Mesothelial cell of epicardium (in vitro differentiated cells): ENCODE data around the gene KDM6A. TPM values are rescaled to one million over a fixed set of nuclear protein-coding genes. Genes with fewer than 3 reads are reported as not detected.
"Not testable (repeated sequence)": the region's sequence is repeated elsewhere in the genome, so short reads cannot be mapped to it uniquely, and the experiment has no call there.

ENCODE experiments used
- DNase-seq, 2 experiments: peaks; one replicate each; pipeline ENCODE4 v3.0.0; 2021; ENCODE audit warnings: low spot score in 2 of 2; ENCODE audit not compliant: unreplicated experiment in 2 of 2
- H3K27ac Mint-ChIP-seq: 2 replicates; pipeline ENCODE4 v1.8.0; 2021; ENCODE audit warnings: mixed read lengths
- H3K27me3 Mint-ChIP-seq: 2 replicates; pipeline ENCODE4 v1.8.0; 2021; ENCODE audit warnings: low read depth, mixed read lengths
- H3K36me3 Mint-ChIP-seq: 2 replicates; pipeline ENCODE4 v1.8.0; 2021; ENCODE audit warnings: mixed read lengths
- H3K4me1 Mint-ChIP-seq: 2 replicates; pipeline ENCODE4 v1.8.0; 2021; ENCODE audit warnings: mixed read lengths
- H3K4me3 Mint-ChIP-seq: 2 replicates; pipeline ENCODE4 v1.8.0; 2021; ENCODE audit warnings: mild to moderate bottlenecking, moderate library complexity, mixed read lengths
- H3K9me3 Mint-ChIP-seq: 2 replicates; pipeline ENCODE4 v1.8.0; 2021; ENCODE audit warnings: mixed read lengths
- CTCF ChIP-seq: fragments of 200-600 bp; sonication (generic); IDR thresholded peaks from one replicate; pipeline ENCODE4 v1.5.0; 2021; ENCODE audit warnings: antibody characterized with exemption; ENCODE audit not compliant: unreplicated experiment
- total RNA-seq: library from RNA; stranded (reverse); gene quantifications from 3 replicates; pipeline ENCODE4 v1.2.1, GENCODE V29; 2021

KDM6A gene
- total RNA-seq, 1 donor from 2014 or later = 69.7 TPM

DNA sequence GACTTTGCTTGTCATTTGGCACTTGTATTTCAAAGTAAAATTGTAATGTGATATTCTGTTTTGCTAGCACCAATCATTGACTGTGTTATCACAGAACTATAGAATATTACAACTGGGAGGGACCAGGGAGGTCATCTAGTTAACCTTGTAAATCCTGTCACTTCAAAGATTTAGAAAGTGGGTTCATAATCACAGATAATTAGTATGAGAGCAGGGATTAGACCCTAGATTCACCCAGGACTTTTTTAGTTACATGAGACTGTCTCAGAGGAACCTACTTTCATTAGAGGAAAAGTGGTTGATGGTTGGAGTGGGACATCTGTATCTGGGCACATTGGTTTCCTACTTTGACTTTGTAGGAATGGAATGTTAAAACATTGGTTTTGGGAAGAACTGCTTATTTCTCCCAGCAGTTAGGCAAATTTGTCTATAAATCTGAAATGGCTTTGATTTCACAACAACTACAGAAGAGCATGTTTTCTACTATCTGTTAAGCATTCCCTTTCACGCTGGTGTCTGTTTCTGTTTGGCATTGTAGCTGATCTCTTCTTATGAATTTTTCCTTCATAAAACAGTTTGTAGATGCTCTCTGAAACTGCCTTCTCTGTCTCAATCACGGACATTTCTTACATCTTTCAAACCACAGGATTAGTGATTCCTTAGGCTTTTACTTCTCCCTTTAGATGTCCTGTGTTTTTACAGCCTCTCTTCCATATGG is 183.6 kb downstream of the KDM6A start:
- TF ChIP-seq CTCF = no peak
- no peak for DNase-seq
- Mint-ChIP-seq H3K9me3 (peaks cover 5% of the 10 kb centered on the region), H3K27me3 (no peaks in the 10 kb centered on the region), H3K4me3 (no peak overlapping the region), H3K4me1 (peaks cover 2% of the 10 kb centered on the region), H3K36me3 (peaks cover 9% of the 10 kb centered on the region), H3K27ac (peak overlapping the region; percentile 36)

GRCh38 chrX:45059906-45060305 is 186.9 kb downstream of the KDM6A start:
- DNase-seq, H3K27ac Mint-ChIP-seq, H3K9me3 Mint-ChIP-seq, H3K27me3 Mint-ChIP-seq, H3K4me3 Mint-ChIP-seq, H3K4me1 Mint-ChIP-seq: not testable (repeated sequence)
- peaks cover 12% of the 10 kb centered on the region for H3K36me3 Mint-ChIP-seq

GRCh38 chrX:45063319-45064095 is 190.5 kb downstream of the KDM6A start:
- H3K27me3 Mint-ChIP-seq = no peaks in the 10 kb centered on the region
- H3K36me3 Mint-ChIP-seq = peaks cover 12% of the 10 kb centered on the region
- H3K9me3 Mint-ChIP-seq = peaks cover 8% of the 10 kb centered on the region
- peaks cover 9% of the 10 kb centered on the region for H3K4me1 Mint-ChIP-seq
- no peak for TF ChIP-seq CTCF
- H3K4me3 Mint-ChIP-seq = no peak overlapping the region
- no peak for DNase-seq
- H3K27ac Mint-ChIP-seq = no peak overlapping the region

DNA sequence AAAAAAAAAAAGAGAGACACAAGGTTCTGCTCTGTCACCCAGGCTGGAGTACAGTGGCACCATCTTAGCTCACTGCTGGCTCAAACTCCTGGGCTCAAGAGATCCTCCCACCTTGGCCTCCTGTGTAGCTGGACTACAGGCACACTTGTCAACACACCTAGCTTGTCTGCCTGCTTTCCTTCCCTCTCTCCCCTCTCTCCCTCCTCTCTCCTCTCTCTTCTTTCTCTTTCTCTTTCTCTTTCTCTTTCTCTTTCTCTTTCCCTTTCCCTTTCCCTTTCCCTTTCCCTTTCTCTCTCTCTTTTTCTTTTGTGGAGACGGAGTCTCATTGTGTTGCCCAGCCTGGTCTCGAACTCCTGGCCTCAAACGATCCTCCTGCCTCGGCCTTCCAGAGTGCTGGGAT is 195.6 kb downstream of the KDM6A start:
- Mint-ChIP-seq H3K27me3 (no peaks in the 10 kb centered on the region), H3K9me3 (peaks cover 7% of the 10 kb centered on the region), H3K4me1 (peaks cover 9% of the 10 kb centered on the region), H3K27ac (peak overlapping the region; percentile 53), H3K4me3 (no peak overlapping the region), H3K36me3 (peaks cover 10% of the 10 kb centered on the region)
- DNase-seq = no peak
- TF ChIP-seq CTCF = no peak

DNA sequence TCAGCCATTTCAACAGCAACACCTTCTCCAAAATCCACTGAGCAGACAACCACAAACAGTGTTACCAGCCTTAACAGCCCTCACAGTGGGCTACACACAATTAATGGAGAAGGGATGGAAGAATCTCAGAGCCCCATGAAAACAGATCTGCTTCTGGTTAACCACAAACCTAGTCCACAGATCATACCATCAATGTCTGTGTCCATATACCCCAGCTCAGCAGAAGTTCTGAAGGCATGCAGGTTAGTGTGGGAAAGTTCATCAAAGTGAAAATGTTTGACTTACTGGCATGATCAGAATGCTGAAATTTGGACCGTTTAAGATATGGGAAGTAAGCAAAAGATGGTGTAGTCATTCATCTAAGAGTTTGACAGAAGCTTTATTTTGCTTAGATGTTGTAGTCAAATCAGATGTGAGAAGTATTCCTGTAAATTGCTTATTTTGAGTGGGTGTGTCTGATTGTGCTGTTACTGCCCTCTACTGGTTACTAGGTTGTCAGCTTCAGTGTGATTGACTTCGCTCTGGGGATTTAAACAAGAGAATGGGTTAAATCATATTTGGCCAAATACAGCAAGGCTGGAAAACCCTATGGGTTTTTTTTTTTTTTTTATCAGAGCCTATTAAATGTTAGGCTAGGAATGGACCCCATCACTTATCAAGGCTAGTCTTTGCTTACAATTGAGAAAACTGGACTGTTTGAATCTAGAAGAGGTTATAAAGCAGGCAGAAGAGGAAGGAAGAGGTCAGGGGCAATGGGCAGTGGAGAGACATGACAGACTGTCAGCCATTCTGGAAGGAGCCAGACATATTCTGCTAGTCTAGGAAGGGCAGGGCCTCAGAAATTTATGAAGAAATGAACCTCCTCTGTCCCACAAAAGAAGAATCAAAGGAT is 197.4 kb downstream of the KDM6A start:
- H3K4me1 Mint-ChIP-seq = peaks cover 12% of the 10 kb centered on the region
- no peaks in the 10 kb centered on the region for H3K27me3 Mint-ChIP-seq
- no peak for DNase-seq
- no peak overlapping the region for H3K4me3 Mint-ChIP-seq
- peak overlapping the region; percentile 30 for H3K27ac Mint-ChIP-seq
- H3K36me3 Mint-ChIP-seq = peaks cover 7% of the 10 kb centered on the region
- H3K9me3 Mint-ChIP-seq = peaks cover 7% of the 10 kb centered on the region
- TF ChIP-seq CTCF = peak; percentile 16

DNA sequence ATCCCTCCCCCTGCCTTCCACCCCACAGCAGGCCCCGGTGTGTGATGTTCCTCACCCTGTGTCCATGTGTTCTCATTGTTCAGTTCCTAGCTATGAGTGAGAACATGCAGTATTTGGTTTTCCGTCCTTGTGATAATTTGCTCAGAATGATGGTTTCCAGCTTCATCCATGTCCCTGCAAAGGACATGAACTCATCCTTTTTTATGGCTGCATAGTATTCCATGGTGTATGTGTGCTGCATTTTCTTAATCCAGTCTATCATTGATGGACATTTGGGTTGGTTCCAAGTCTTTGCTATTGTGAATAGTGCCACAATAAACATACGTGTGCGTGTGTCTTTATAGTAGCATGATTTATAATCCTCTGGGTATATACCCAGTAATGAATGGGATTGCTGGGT is 200.0 kb downstream of the KDM6A start:
- H3K4me3 Mint-ChIP-seq, H3K27me3 Mint-ChIP-seq, DNase-seq, H3K4me1 Mint-ChIP-seq, H3K27ac Mint-ChIP-seq: not testable (repeated sequence)
- Mint-ChIP-seq H3K9me3 (peaks cover 13% of the 10 kb centered on the region), H3K36me3 (peaks cover 10% of the 10 kb centered on the region)
